ENCODE data around the gene DECR2.

The DECR2 gene

DNA sequence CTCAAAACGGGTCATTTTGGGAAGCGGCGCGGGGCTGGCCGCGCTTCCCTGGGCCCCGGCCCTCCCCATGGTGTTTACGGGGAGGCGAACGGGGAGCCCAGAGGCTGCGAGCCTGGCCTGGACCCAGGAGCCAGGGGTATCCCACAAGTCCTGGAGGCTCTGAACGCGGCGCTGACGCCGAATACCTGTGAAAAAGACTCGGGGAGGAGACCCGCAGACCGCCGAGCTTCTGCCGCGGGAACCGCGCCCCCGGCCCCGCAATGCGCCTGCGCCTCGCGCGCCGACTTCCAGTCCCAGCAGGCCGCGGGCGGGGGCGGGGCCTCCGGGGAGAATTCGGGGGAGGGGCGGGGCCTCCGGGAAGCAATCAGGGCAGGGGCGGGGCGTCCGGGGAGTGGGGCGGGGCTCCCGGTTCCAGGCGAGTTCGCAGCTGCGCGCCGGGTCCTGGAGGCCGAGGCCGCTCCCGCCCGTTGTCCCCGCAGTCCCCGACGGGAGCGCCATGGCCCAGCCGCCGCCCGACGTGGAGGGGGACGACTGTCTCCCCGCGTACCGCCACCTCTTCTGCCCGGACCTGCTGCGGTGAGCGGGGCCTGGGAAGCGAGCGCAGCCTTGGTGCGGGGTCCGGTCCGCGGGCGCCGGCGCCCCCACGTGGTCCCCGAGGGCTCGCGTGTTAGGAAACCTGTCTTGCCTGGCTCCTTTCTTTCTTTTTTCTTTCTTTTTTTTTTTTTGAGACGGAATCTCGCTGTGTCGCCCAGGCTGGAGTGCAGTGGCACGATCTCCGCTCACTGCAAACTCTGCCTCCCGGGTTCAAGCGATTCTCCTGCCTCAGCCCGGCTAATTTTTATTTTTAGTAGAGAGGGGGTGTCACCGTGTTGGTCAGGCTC is at the start of gene DECR2:
Gene DECR2 (plus strand): TSS at position 418 of the 881 bp plus-strand sequence. CDS start 79 bp downstream, at position 497.
- Histone ChIP-seq H3K27me3 (no peaks in the 10 kb centered on the region), H3K9ac (peak within 1 kb of the TSS; percentile 88), H3K4me3 (peak within 1 kb of the TSS; percentile 89), H3K4me1 (peaks cover 64% of the 10 kb centered on the region), H3K36me3 (peaks cover 26% of the 10 kb centered on the region), H3K9me3 (no peaks in the 10 kb centered on the region), H4K20me1 (peaks cover 28% of the 10 kb centered on the region), H3K4me2 (peak within 1 kb of the TSS; percentile 95), H3K27ac (peak within 1 kb of the TSS; percentile 94)
- TF ChIP-seq Cebpa-rat (IDR thresholded peaks at IDR 0.05), result no peak

- Histone ChIP-seq H3K9ac (peak within 1 kb of the TSS; percentile 92), H3K36me3 (peaks cover 15% of the 10 kb centered on the region), H3K4me3 (peak within 1 kb of the TSS; percentile 90)
These were observed 48.9 kb upstream of the DECR2 start, which contains the start of gene AXIN1 for GRCh38 chr16:352547-353403. Gene AXIN1, minus strand, starts transcription at chr16:352723. Its CDS starts 5,698 bp downstream, at chr16:347025.

GRCh38 chr16:353404-354290 is 48.0 kb upstream of the DECR2 start:
- peak overlapping the region; percentile 49 for H3K4me3 ChIP-seq
- peaks cover 12% of the 10 kb centered on the region for H3K36me3 ChIP-seq
- peaks cover 34% of the 10 kb centered on the region for H4K20me1 ChIP-seq
- peak overlapping the region; percentile 79 for H3K4me2 ChIP-seq
- peaks cover 43% of the 10 kb centered on the region for H3K4me1 ChIP-seq
- H3K9ac ChIP-seq, result no peak overlapping the region
- H3K27ac ChIP-seq, result no peak overlapping the region
- H3K9me3 ChIP-seq, result no peaks in the 10 kb centered on the region
- no peak for TF ChIP-seq Cebpa-rat (IDR thresholded peaks at IDR 0.05)
- H3K27me3 ChIP-seq, result no peaks in the 10 kb centered on the region

More at GRCh38 chr16:352547-353403, 48.9 kb upstream of the DECR2 start, which contains the start of gene AXIN1:
- Histone ChIP-seq H3K9me3 (no peaks in the 10 kb centered on the region), H3K4me1 (peaks cover 51% of the 10 kb centered on the region), H3K4me2 (peak within 1 kb of the TSS; percentile 88), H3K27me3 (no peaks in the 10 kb centered on the region), H4K20me1 (peaks cover 42% of the 10 kb centered on the region), H3K27ac (peak within 1 kb of the TSS; percentile 88)
- no peak for TF ChIP-seq Cebpa-rat (IDR thresholded peaks at IDR 0.05)

DNA sequence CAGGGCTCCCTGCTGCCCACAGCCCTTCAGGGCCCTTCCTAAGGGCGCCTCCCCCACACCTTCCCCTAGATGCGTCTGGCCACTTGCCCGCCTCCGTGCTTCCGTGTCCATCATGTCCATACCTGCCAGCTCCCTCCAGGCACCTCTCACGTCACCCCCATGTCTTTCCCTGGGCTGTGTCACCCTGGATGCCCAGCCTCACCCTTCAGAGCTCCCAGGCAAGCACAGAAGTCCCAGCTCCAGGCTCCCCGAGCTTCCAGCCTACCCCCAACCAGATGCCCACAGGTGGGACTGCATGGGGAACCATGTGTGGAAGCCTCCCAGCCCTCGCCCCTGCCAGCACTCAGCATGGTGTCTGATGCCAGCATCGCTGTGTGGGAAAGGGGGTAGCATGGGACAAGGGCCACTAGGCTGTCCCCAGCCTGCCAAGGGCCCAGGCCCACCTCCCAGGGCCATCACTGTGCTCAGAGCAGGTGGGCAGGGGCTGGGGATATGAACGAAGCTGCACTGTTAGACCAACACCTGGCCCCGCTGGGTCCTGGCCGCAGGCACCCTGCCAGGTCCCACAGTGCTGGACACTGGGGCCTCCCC is 47.3 kb upstream of the DECR2 start:
- Histone ChIP-seq H3K9me3 (no peaks in the 10 kb centered on the region), H4K20me1 (peaks cover 26% of the 10 kb centered on the region), H3K4me2 (no peak overlapping the region), H3K36me3 (peaks cover 12% of the 10 kb centered on the region), H3K27ac (no peak overlapping the region), H3K4me3 (no peak overlapping the region), H3K9ac (no peak overlapping the region), H3K27me3 (no peaks in the 10 kb centered on the region), H3K4me1 (peaks cover 35% of the 10 kb centered on the region)
- TF ChIP-seq Cebpa-rat (IDR thresholded peaks at IDR 0.05), result no peak

DNA sequence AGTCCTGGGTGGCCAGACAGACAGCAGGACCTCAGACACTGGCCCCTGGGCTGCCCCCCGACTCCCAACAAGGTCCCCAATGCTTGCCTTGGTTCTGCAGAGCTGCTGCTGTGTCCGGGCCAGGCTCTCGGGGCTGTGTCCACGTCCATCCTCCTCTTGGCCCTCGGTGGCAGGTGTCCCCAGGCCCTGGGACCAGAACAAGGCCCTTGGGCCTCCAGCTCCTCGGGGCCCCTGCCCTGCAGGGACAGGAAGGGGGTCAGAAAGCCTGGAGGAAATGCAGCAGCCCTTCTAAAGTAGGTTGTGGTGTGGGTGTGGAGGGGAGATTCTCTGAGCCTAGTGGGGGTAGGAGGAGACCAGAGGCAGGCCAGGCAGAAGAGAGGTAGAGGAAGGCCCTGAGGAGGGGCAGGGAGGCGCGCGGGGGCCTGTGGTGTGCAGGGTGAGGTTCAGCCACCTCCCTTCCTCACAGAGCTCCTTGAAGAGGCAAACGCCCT is 46.7 kb upstream of the DECR2 start:
- Histone ChIP-seq H3K27me3 (no peaks in the 10 kb centered on the region), H3K27ac (no peak overlapping the region), H3K9ac (0 out of 2 replicates have a peak overlapping the region, but pooled peaks have one; percentile 19), H3K9me3 (no peaks in the 10 kb centered on the region), H3K4me3 (no peak overlapping the region), H3K4me1 (peaks cover 29% of the 10 kb centered on the region), H3K4me2 (no peak overlapping the region), H3K36me3 (peaks cover 9% of the 10 kb centered on the region), H4K20me1 (peaks cover 20% of the 10 kb centered on the region)
- no peak for TF ChIP-seq Cebpa-rat (IDR thresholded peaks at IDR 0.05)

DNA sequence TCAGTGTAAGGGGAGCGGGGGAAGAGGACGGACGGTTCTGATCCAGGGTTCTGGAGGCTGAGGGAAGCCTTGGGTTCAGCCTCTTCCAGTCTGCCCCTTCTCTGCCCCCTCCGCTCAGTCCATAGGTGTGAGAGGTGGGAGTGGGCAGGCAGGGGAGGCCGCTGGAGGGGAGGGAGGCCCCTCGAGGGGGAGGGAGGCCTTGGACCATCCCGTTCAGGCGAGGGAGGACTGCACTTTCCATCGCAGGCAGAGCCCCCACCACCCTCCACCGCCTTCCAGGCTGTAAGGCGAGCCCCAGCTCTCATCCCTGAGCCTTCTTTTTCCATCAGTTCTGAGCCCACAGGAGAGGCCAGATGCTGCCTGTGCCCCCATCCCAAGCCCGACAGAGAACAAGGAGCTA is 44.9 kb upstream of the DECR2 start:
- no peak for TF ChIP-seq Cebpa-rat (IDR thresholded peaks at IDR 0.05)
- H3K4me3 ChIP-seq, result no peak overlapping the region

DNA sequence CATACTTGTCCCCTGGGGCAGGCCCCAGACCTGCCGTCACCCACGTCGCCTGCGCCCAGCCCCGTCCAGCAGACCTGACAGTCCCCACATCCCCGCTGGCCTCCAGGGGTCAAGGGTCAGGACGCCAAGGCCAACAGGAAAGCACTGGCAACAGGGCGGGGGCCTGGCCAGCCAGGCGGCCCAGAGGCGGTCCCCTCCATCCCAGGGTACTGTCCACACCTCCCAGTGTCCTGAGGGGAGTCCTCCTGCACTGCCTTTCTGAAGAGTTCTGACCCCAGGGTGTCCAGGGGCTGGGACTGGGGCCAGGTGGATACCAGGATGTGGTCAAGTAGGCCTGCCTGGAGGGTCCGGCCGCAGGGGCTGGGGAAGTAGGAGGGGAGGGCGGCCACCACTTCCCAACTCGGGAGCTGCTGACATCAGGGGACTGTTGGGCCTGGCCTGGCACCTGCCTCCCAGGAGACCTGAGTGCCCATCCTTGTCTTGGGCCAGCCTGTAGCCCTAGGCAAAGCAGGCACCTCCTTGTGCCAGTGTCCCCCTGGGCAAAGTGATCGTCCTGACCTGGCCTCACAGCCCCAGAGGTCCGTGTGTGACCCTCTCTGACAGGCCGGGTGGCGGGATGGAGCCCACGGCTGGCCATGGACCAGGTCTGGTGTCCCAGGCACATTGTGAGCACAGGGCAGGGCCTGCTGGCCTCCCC is 42.5 kb upstream of the DECR2 start:
- Histone ChIP-seq H3K4me2 (no peak overlapping the region), H3K4me3 (no peak overlapping the region)
- no peak for TF ChIP-seq Cebpa-rat (IDR thresholded peaks at IDR 0.05)

More for the DNA sequence above, 44.9 kb upstream of the DECR2 start:
- Histone ChIP-seq H3K36me3 (no peaks in the 10 kb centered on the region), H3K27me3 (no peaks in the 10 kb centered on the region), H3K9me3 (no peaks in the 10 kb centered on the region), H3K4me2 (no peak overlapping the region), H3K9ac (no peak overlapping the region), H3K4me1 (peaks cover 17% of the 10 kb centered on the region), H3K27ac (no peak overlapping the region), H4K20me1 (peaks cover 3% of the 10 kb centered on the region)

More for the DNA sequence above, 42.5 kb upstream of the DECR2 start:
- no peak overlapping the region for H3K27ac ChIP-seq
- H3K4me1 ChIP-seq, result peaks cover 34% of the 10 kb centered on the region
- H3K27me3 ChIP-seq, result no peaks in the 10 kb centered on the region
- no peaks in the 10 kb centered on the region for H4K20me1 ChIP-seq
- no peaks in the 10 kb centered on the region for H3K36me3 ChIP-seq
- H3K9ac ChIP-seq, result no peak overlapping the region
- no peaks in the 10 kb centered on the region for H3K9me3 ChIP-seq

All from BLaER1 (cell line).